ENCODE measurements around the gene KCNIP1.
A peak's percentile ranks its signal among the peaks of the same experiment; 100 is the strongest.

KCNIP1 gene

DNA sequence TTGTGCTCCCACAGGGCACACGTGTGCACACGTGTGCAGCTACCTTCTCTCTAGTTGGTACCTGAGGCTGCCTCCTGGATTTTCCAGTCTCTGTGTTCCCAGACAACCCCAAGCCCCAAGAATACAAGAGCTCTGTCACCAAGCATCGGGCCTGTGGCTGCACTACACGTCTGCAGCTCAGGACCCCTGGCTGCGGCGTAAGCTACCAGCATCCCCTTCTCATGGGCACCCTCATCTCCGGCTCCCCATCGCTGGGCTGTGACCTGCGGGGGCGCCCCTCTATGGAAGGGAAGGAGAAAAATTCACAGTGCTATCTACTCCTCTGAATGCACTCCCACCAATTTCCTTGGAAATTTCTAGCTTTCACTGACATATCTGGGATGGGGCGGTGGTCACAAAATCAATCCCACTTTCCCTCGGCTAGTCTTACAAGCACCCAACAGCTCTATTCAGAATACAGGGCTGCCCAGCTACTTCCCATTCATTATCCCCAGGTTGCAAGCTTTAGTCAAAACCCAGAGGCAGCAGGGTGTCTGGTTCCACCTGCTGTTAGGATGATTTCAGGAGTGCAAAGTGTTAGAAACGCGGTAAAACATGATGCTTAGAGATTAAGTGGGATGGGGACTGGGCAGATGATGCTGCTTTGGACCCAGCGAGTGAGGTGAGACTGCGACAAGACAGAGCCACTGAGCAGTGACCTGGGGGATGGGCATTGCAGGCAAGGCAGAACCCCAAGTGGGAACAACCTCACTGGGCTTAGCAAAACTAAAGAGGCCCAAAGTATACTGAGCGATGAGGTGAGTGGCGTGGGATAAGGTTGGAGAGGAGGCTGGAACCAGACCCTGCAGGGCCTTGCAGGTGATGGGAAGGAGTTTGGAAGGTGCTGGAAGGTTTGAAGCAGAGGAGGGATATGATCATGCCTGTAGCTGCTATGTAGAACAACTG is 121.7 kb downstream of the KCNIP1 start:
- intact Hi-C loops (cut with DNase I; ENCODE audit: low total_unique reads) = loop anchor here (5.0 kb wide), 1 partner anchor 188 kb away; no protein-coding TSS in a partner anchor
- Histone ChIP-seq H3K4me3 (no peak overlapping the region), H3K27me3 (peaks cover 0 to 13% of the 10 kb centered on the region in 2 donors), H3K4me1 (no peaks in the 10 kb centered on the region), H3K9me3 (no peaks in the 10 kb centered on the region), H3K27ac (no peak overlapping the region), H3K36me3 (no peaks in the 10 kb centered on the region)
- TF ChIP-seq, protein P1, sequence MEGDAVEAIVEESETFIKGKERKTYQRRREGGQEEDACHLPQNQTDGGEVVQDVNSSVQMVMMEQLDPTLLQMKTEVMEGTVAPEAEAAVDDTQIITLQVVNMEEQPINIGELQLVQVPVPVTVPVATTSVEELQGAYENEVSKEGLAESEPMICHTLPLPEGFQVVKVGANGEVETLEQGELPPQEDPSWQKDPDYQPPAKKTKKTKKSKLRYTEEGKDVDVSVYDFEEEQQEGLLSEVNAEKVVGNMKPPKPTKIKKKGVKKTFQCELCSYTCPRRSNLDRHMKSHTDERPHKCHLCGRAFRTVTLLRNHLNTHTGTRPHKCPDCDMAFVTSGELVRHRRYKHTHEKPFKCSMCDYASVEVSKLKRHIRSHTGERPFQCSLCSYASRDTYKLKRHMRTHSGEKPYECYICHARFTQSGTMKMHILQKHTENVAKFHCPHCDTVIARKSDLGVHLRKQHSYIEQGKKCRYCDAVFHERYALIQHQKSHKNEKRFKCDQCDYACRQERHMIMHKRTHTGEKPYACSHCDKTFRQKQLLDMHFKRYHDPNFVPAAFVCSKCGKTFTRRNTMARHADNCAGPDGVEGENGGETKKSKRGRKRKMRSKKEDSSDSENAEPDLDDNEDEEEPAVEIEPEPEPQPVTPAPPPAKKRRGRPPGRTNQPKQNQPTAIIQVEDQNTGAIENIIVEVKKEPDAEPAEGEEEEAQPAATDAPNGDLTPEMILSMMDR (IDR thresholded peaks at IDR 0.05) = no peak
- DNase-seq = peak in 1 of 2 donors; percentile 47

DNA sequence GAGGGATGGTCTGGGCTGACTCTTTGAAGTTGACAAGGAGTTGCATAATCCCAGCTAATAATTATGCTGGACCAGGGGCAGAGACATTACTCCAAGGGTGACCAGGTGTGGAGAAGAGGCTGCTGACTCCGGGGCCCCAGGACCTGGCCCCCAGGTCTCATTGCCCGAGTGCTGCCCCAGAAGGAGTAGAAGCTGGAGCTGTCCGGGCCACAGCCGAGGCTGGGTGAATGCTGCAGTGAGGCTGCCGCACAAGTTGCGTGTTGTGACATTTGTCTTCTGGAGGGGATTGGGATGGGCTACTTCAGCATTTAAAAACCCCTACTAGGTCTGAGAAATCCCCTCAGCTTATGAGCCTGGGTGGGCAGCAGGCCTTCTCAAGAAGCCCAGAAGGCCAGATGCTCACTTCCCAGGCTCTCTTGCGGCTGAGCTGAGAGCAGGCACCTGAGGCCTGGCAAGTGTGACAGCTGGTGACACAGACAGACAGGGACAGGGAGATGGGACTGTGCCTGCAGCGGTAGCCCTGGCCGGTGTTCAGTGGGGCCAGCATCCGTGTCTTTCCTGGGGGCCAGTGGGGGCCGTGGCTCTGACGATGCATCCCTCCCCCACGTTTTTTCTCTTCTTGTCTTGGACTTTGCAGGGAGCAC is 122.8 kb downstream of the KCNIP1 start:
- Histone ChIP-seq H3K9me3 (no peaks in the 10 kb centered on the region), H3K27ac (no peak overlapping the region), H3K4me3 (no peak overlapping the region), H3K36me3 (no peaks in the 10 kb centered on the region), H3K27me3 (peaks cover 0 to 13% of the 10 kb centered on the region in 2 donors), H3K4me1 (peaks cover 0 to 10% (median 7%) of the 10 kb centered on the region in 4 donors)
- intact Hi-C loops (cut with DNase I; ENCODE audit: low total_unique reads) = loop anchor here (5.0 kb wide), 1 partner anchor 189 kb away; no protein-coding TSS in a partner anchor
- peak in 1 of 2 donors; percentile 46 for DNase-seq
- TF ChIP-seq, protein P1 (IDR thresholded peaks at IDR 0.05) = no peak

GRCh38 chr5:170627271-170627670 is 123.5 kb downstream of the KCNIP1 start:
- Histone ChIP-seq H3K4me3 (no peak overlapping the region), H3K9me3 (no peaks in the 10 kb centered on the region), H3K4me1 (peaks cover 0 to 16% (median 13%) of the 10 kb centered on the region in 4 donors), H3K27ac (no peak overlapping the region), H3K27me3 (peaks cover 0 to 13% of the 10 kb centered on the region in 2 donors), H3K36me3 (no peaks in the 10 kb centered on the region)
- DNase-seq = peak in 1 of 2 donors; percentile 38
- intact Hi-C loops (cut with DNase I; ENCODE audit: low total_unique reads) = loop anchor here (5.0 kb wide), 1 partner anchor 190 kb away; no protein-coding TSS in a partner anchor
- TF ChIP-seq, protein P1 (IDR thresholded peaks at IDR 0.05) = no peak

- Histone ChIP-seq H3K9me3 (no peaks in the 10 kb centered on the region), H3K36me3 (no peaks in the 10 kb centered on the region), H3K27ac (no peak overlapping the region), H3K4me3 (no peak overlapping the region), H3K27me3 (peaks cover 0 to 13% of the 10 kb centered on the region in 2 donors), H3K4me1 (peaks cover 0 to 24% (median 21%) of the 10 kb centered on the region in 4 donors)
- DNase-seq = peak in 1 of 2 donors; percentile 42
- intact Hi-C loops (cut with DNase I; ENCODE audit: low total_unique reads) = loop anchor here (5.0 kb wide), 1 partner anchor 191 kb away; no protein-coding TSS in a partner anchor
- TF ChIP-seq, protein P1 (IDR thresholded peaks at IDR 0.05) = no peak
Measured at GRCh38 chr5:170628028-170628427, 124.2 kb downstream of the KCNIP1 start.

DNA sequence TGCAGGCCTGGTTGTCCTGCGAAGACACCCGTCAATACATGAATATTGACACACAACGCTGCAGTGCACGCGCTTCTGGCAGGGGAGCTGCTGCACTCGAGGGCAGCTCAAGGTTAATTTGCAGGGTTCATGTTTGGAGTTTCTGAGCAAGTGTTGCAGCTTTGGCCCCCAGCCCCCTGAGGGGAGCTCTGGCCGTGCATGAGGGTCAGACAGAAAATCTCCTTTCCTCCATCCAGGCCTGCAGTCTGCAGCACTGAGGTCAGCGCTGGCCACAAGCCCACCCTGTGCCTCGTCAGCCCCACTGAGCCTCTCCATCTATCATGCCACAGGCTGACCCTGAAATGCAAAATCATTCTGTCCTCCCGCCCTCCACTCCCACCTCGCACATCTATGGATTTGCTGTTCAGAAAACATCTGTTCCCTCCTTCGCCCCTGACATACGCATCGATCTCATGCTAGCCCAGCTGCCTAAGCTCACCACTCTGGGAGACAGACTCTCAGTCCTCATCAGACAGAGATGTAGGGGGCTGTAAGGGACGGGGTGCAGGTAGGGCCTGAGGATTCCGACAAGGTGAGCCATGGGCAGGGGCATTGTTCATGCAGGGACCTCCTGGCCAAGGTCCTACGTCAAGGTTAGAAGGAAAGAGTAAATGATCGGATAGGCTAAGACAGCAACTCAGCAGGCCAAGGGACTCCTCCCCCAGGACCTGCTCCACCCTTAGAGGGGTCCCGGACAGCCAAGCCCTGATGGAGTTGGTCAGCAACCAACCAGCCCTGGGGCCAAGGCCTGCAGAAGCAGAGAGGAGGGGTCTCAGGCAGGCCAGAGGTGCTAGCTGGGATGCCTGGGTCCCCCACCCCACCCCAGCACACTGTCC is 125.1 kb downstream of the KCNIP1 start:
- no peak overlapping the region for H3K4me3 ChIP-seq
- peaks cover 0 to 29% (median 25%) of the 10 kb centered on the region in 4 donors for H3K4me1 ChIP-seq
- no peaks in the 10 kb centered on the region for H3K9me3 ChIP-seq
- peak in 1 of 2 donors; percentile 52 for DNase-seq
- intact Hi-C loops (cut with DNase I; ENCODE audit: low total_unique reads) = loop anchor here (5.0 kb wide), 1 partner anchor 192 kb away; no protein-coding TSS in a partner anchor
- TF ChIP-seq, protein P1 (IDR thresholded peaks at IDR 0.05) = no peak
- H3K36me3 ChIP-seq = no peaks in the 10 kb centered on the region
- H3K27ac ChIP-seq = no peak overlapping the region
- H3K27me3 ChIP-seq = peaks cover 0 to 9% of the 10 kb centered on the region in 2 donors
